HUES48 (cell line): Measurements from ENCODE around the gene H19.

Experiments used
- H3K27ac ChIP-seq: one replicate; pipeline ENCODE4 v1.7.0; 2013; ENCODE audit warnings: low read depth, low read length, inconsistent platforms
- H3K27me3 ChIP-seq: 2 replicates; pipeline ENCODE4 v1.6.1; 2013; ENCODE audit warnings: mild to moderate bottlenecking, low read length; ENCODE audit not compliant: control insufficient read depth, insufficient read depth
- H3K36me3 ChIP-seq: 2 replicates; pipeline ENCODE4 v1.6.1; 2013; ENCODE audit warnings: low read length; ENCODE audit not compliant: control insufficient read depth, insufficient read depth
- H3K4me1 ChIP-seq: 2 replicates; pipeline ENCODE4 v1.6.1; 2013; ENCODE audit warnings: mild to moderate bottlenecking, low read length; ENCODE audit not compliant: control insufficient read depth, insufficient read depth
- H3K4me3 ChIP-seq: 2 replicates; pipeline ENCODE4 v1.5.1; 2013; ENCODE audit warnings: mild to moderate bottlenecking, low read depth, low read length
- H3K9ac ChIP-seq: 2 replicates; pipeline ENCODE4 v1.6.1; 2013; ENCODE audit warnings: mild to moderate bottlenecking, low read depth, low read length, moderate library complexity
- H3K9me3 ChIP-seq: 2 replicates; pipeline ENCODE4 v1.6.1; 2013; ENCODE audit warnings: low read length; ENCODE audit not compliant: control insufficient read depth, insufficient read depth

H19 gene

DNA sequence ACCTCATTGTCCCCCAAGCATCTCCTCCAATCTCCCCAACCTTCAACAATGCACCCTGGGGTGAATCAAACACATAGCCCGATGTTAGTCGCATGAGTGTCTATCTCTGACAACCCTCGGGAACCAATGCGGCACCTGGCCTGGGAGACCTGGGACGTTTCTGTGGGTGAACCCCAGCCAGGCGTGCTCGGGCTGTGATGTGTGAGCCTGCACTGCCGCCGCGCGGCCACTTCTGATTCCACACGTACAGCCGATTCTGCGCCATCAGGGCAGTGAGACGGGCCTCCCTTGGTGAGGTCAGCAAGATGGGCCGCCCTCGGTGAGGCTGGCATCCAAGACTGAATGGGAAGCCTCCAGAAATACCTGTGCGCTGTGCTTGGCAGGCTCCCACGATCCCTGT is 5.2 kb upstream of the H19 start:
- Histone ChIP-seq H3K27me3 (no peaks in the 10 kb centered on the region), H3K27ac (no peak overlapping the region), H3K4me3 (no peak overlapping the region), H3K4me1 (no peaks in the 10 kb centered on the region), H3K9me3 (no peaks in the 10 kb centered on the region), H3K9ac (no peak overlapping the region), H3K36me3 (no peaks in the 10 kb centered on the region)

DNA sequence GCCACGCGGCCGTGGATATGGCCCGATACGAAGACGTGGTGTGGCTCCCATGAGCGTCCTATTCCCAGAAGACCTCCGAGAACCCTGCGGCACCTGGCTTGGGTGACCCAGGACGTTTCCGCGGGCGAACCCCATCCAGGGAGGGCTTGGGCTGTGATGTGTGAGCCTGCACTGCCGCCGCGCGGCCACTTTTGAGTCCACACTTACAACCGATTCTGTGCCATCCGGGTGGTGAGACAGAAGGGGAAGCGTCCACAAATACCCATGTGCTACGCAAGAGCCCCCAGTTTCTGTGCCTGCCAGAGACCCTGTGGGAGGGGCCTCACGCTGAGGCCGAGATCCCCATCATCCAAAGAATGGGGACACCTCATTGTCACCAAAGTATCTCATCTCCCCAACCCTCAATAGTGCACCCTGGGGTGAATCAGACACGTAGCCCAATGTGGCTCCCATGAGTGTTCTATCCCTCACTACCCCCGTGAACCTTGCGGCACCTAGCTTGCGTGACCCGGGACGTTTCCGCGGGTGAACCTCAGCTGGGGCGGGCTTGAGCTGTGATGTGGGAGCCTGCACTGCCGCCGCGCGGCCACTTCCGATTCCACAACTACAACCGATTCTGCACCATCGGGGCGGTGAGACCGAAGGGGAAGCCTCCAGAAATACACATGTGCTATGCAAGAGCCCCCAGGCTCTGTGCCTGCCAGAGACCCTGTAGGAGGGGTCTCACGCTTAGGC is 4.6 kb upstream of the H19 start:
- Histone ChIP-seq H3K27me3 (no peaks in the 10 kb centered on the region), H3K27ac (no peak overlapping the region), H3K9ac (no peak overlapping the region), H3K9me3 (no peaks in the 10 kb centered on the region), H3K4me1 (no peaks in the 10 kb centered on the region), H3K4me3 (no peak overlapping the region), H3K36me3 (no peaks in the 10 kb centered on the region)

DNA sequence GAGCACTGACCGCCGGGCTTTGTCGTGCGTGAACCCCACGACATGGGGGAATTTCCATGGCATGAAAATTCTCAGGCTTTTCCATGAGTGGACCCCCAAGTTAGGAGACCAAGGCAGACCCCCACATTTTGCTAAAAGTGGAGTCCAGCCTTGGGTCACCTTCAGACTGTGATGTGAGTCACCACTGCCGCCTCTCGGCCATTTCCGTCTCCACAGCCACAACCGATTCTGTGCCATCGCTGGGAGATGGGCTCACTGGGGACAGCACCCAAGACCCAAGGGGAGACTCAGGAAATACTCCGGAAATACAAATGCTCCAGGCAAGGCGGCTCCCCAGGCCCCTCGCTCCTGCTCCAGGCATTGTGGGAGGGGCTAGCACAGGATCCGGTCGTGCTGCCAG is 1.2 kb upstream of the H19 start:
- H3K4me3 ChIP-seq, result no peak overlapping the region
- H3K36me3 ChIP-seq, result no peaks in the 10 kb centered on the region
- no peaks in the 10 kb centered on the region for H3K27me3 ChIP-seq
- H3K9ac ChIP-seq, result no peak overlapping the region
- no peaks in the 10 kb centered on the region for H3K4me1 ChIP-seq
- no peaks in the 10 kb centered on the region for H3K9me3 ChIP-seq
- no peak overlapping the region for H3K27ac ChIP-seq

DNA sequence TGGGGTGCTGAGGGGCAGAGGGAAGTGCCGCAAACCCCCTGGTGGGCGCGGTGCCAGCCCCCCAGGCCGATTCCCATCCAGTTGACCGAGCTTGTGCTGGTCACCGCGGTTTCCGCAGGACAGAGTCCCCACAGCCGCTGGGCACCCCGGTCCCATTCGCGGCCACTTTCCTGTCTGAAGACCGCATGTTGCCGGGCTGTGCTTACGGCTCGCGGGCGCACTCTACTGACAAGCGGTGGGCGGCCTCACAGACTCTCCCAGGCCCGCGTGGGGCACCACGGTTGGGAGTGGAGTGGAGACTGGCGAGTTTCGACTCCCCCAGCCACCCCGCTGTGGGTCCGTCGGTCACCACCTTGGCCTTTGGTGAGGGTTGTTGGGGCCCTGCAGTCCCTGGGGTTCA is 648 bp upstream of the H19 start:
- no peak overlapping the region for H3K27ac ChIP-seq
- no peaks in the 10 kb centered on the region for H3K27me3 ChIP-seq
- H3K9me3 ChIP-seq, result no peaks in the 10 kb centered on the region
- H3K9ac ChIP-seq, result no peak overlapping the region
- H3K4me3 ChIP-seq, result no peak overlapping the region
- H3K4me1 ChIP-seq, result no peaks in the 10 kb centered on the region
- no peaks in the 10 kb centered on the region for H3K36me3 ChIP-seq

DNA sequence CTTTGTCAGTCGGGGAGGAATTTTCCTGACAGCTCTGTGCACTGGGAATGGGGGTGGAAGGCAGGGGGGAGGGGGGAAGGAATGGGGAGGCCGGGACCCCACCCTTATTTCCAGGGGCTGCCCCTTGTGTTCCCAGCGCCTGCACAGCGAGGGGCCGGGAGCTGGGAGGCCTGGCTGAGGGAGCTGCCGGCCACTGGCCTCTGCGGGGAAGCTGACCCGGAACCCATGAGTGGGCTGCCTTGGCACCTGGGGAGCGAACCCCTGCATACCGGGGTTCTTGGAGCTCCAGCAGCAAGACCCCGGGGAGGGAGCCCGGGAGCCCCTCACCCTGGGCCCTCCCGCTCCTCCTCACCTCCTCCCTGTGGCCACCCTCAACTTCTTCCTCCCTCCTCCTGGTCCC is 3.5 kb downstream of the H19 start:
- no peaks in the 10 kb centered on the region for H3K9me3 ChIP-seq
- H3K9ac ChIP-seq, result no peak overlapping the region
- H3K36me3 ChIP-seq, result no peaks in the 10 kb centered on the region
- no peaks in the 10 kb centered on the region for H3K4me1 ChIP-seq
- no peak overlapping the region for H3K27ac ChIP-seq
- H3K4me3 ChIP-seq, result no peak overlapping the region
- H3K27me3 ChIP-seq, result no peaks in the 10 kb centered on the region

DNA sequence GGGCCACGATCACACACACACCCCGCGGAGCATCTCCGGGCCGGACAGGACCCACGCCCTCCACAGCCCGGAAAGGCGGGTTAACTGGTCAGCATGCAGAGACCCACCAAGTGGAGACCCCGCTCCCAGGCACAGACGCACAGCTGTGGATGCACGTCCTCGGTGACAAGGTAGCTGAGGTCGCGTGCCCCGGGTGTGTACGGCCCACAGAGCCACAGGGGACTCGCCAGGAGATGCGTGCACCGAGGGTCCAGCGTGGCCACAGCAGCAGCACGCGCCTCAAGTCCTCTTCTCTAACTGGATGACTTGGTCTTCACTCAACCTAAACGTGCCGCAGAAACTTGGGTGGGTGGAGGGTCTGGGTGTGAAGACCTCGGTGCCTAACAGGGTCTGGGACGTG is 5.5 kb downstream of the H19 start:
- no peaks in the 10 kb centered on the region for H3K27me3 ChIP-seq
- no peaks in the 10 kb centered on the region for H3K36me3 ChIP-seq
- no peaks in the 10 kb centered on the region for H3K9me3 ChIP-seq
- no peak overlapping the region for H3K9ac ChIP-seq
- no peaks in the 10 kb centered on the region for H3K4me1 ChIP-seq
- H3K4me3 ChIP-seq, result no peak overlapping the region
- no peak overlapping the region for H3K27ac ChIP-seq

DNA sequence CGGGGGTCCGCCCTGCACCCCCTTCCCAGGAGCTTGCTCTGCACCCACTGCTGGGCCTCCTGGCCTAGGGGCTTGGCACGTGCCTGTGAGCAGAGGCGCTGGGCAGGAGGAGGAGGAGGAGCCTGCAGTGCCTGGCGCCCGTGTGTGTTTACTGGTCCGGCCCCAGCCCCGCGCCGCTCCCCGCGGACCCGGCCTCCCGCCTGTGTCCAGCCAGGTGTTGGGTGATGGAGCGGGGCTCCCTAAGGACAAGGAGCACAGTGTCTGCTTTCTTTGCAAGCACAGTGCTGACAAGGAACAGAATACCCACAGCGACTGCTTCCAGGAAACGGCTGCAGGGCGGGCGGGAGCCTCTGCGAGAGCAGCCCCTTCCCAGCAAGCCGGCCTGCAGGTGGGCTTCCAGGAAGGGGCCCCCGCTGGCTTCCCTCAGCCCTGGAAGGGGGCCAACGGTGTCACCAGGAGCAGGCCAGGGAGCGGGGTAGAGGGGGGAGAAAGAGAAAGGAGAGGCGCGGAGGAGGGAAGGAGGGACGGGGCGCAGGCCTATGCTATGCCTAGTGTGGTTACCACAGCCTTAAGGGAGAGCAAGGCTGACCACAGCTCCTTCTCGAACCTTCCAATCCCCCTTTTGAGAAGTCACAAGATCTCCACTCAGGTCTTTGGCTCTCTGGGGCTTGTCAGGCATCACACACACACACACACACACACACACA is 6.6 kb downstream of the H19 start:
- Histone ChIP-seq H3K9me3 (no peaks in the 10 kb centered on the region), H3K4me1 (no peaks in the 10 kb centered on the region), H3K9ac (no peak overlapping the region), H3K27ac (no peak overlapping the region), H3K36me3 (no peaks in the 10 kb centered on the region), H3K27me3 (no peaks in the 10 kb centered on the region), H3K4me3 (no peak overlapping the region)

DNA sequence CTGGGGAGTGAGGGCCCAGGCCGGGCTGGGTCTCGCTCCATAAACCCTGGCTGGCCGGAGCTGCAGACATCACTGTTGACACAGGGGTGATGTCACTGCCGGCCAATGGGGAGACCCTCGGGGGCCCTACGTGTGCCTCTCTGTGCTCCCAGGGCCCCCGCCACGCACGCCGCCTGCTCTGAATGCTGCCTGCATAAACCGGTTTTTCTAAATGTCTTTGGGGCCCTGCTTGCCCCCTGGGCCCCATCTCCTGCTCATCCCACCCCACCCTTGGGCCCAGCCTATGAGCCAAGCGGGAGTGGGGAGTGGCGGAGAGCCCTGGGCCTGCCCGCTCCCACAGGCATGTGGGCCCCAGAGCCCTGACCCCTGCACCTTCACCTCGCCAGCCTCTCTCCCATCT is 7.7 kb downstream of the H19 start:
- H3K9me3 ChIP-seq, result no peaks in the 10 kb centered on the region
- no peak overlapping the region for H3K27ac ChIP-seq
- H3K4me1 ChIP-seq, result no peaks in the 10 kb centered on the region
- H3K27me3 ChIP-seq, result no peaks in the 10 kb centered on the region
- H3K36me3 ChIP-seq, result no peaks in the 10 kb centered on the region
- H3K4me3 ChIP-seq, result no peak overlapping the region
- no peak overlapping the region for H3K9ac ChIP-seq

DNA sequence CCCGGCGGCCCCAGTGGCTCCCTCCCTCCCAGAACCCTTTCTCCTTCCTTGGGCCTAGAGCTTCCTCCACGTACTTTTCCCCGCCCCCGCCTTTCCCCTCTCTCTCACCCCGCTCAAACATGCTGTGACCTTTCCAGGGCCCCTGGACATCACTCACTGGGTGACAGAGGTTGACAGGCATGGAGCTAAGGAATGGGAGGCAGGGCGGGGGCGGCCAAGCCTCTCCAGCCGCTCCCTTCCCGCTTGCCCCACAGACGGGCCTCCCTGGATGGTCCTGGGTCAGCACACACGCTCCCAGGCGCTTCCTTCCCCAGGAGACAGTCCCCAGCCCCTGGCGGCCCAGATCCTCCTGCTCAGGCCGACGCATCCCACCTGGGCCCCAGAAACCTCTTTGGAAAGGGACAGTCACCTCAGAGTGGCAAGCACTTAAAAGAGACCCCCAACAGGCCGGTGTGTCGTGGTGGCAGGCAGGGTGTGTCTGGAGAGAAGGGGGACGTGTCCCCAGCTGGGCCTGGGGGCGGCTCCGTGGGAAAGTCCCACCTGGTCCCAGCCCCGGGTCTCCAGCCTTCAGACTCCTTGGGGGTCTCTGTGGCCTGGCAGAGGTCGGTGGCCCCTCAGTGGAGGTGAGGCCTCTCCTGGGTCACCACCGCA is 8.8 kb downstream of the H19 start:
- Histone ChIP-seq H3K27me3 (no peaks in the 10 kb centered on the region), H3K27ac (no peak overlapping the region), H3K4me1 (no peaks in the 10 kb centered on the region), H3K36me3 (no peaks in the 10 kb centered on the region), H3K9ac (no peak overlapping the region), H3K4me3 (no peak overlapping the region), H3K9me3 (no peaks in the 10 kb centered on the region)

DNA sequence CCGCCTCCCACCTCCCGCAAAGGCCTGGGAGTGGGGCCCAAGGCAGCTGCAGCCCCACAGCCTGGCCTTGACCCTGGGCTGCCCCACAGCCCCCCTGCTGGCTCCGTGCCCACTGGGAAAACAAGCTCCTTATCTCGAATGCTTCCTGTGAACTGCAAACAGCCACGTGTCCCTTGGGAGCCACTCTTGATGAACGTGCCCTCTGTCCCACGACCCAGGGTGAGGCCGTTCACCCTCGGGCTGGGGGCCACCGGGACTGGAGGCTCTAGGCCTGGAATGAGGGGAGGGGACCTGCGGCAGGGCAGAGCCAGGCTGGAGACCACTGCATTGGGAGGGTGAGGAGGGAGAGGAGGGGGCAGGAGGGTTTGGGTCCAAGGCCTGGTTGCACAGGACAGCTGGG is 9.5 kb downstream of the H19 start:
- H3K27ac ChIP-seq, result no peak overlapping the region
- no peaks in the 10 kb centered on the region for H3K27me3 ChIP-seq
- H3K9ac ChIP-seq, result no peak overlapping the region
- no peaks in the 10 kb centered on the region for H3K36me3 ChIP-seq
- no peaks in the 10 kb centered on the region for H3K4me1 ChIP-seq
- no peak overlapping the region for H3K4me3 ChIP-seq
- H3K9me3 ChIP-seq, result no peaks in the 10 kb centered on the region

DNA sequence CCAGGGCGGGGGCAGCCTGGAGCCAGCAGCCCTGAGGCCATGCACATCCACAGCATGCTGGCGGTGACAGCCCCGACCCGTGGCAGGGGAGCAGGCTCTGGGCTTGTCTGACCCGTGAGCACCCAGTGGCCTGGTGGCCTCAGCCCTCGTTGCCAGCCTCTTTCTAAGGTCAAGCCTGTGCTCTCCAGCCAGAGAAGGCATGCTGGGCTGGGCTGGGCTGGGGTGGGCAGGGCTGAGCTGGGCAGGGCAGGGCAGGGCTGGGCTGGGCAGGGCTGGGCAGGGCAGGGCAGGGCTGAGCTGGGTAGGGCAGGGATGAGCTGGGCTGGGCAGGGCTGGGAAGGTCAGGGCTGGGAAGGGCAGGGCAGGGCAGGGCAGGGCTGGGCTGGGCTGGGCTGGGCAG is 10.6 kb downstream of the H19 start:
- Histone ChIP-seq H3K9me3 (no peaks in the 10 kb centered on the region), H3K36me3 (no peaks in the 10 kb centered on the region), H3K4me3 (no peak overlapping the region), H3K4me1 (no peaks in the 10 kb centered on the region), H3K27ac (no peak overlapping the region), H3K9ac (no peak overlapping the region), H3K27me3 (no peaks in the 10 kb centered on the region)
